ENCODE measurements around the gene CALM1.

The CALM1 gene

DNA sequence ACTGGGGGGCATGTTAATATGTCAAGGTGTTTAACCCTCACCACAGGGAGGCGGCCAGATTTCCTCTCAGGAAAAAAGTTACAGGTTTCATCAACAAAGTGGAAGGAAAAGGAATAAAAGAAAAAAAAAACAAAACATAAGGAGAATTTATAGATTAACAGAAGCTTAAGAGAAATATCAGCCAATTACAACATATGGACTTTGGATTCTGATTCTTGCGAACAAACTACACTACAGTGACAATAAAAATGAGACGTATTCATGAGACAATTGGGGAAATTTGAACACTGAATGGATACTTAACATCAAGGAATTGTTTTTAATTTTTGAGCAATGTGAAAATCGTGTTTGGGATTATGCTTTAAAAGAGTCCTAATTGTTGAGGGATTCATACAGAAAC, 60.4 kb downstream of the CALM1 start:
- TF ChIP-seq PATZ1 (CRISPR knock-in tag; IDR thresholded peaks at IDR 0.05; ENCODE audit: borderline replicate concordance) = no peak
- TF ChIP-seq ZNF70 (CRISPR knock-in tag; IDR thresholded peaks at IDR 0.05) = no peak
- no peak for TF ChIP-seq CSRNP3 (CRISPR knock-in tag; IDR thresholded peaks at IDR 0.05)
- TF ChIP-seq GLIS3 (CRISPR knock-in tag; IDR thresholded peaks at IDR 0.05) = no peak
- no peak for ATAC-seq
